CD4-positive, alpha-beta T cell (primary cell): ENCODE measurements around the gene COQ4. TPM values are rescaled to one million over a fixed set of nuclear protein-coding genes. Genes with fewer than 3 reads are reported as not detected.

ENCODE experiments used
- ATAC-seq: fragments of 200-7000 bp; cut with Tn5 transposase; one replicate; pipeline ENCODE4 v1.10.0; 2022; ENCODE audit warnings: mild to moderate bottlenecking; ENCODE audit not compliant: poor library complexity
- CTCF ChIA-PET: fragments of 350-600 bp; sonication (Branson Sonifier 250); formaldehyde crosslinking; loops from one replicate; lab custom pipeline; 2021; ENCODE audit warnings: antibody characterized with exemption, inconsistent platforms; lab: Charles Lee
- POLR2A ChIA-PET: fragments of 350-600 bp; sonication (Branson Sonifier 250); formaldehyde crosslinking; loops from one replicate; lab custom pipeline; 2021; ENCODE audit warnings: antibody characterized with exemption, inconsistent platforms; lab: Charles Lee
- DNase-seq, 14 experiments: peaks; one replicate each; pipeline ENCODE4 v3.0.0-alpha.2; 2013 to 2020; ENCODE audit warnings: mixed read lengths in 2 of 14
- H3K27ac ChIP-seq, 2 donors: one replicate each; pipeline versions ENCODE4 v1.5.1 to v1.7.0; 2013; ENCODE audit warnings: low read length in 2 of 2, low read depth in 1 of 2, mild to moderate bottlenecking in 1 of 2
- H3K27me3 ChIP-seq, 2 experiments: 1 replicate in 1 of 2; 2 replicates in 1 of 2; pipeline versions ENCODE4 v1.6.1 to v1.7.0; 2013; ENCODE audit warnings: low read length in 2 of 2, control low read depth in 1 of 2, mild to moderate bottlenecking in 1 of 2, moderate library complexity in 1 of 2; ENCODE audit not compliant: insufficient read depth in 2 of 2, control insufficient read depth in 1 of 2
- H3K36me3 ChIP-seq: one replicate; pipeline ENCODE4 v1.6.1; 2013; ENCODE audit warnings: low read length, control low read depth; ENCODE audit not compliant: insufficient read depth
- H3K4me1 ChIP-seq: one replicate; pipeline ENCODE4 v1.6.1; 2013; ENCODE audit warnings: low read length, control low read depth; ENCODE audit not compliant: insufficient read depth
- H3K4me3 ChIP-seq: one replicate; pipeline ENCODE4 v1.5.1; 2013; ENCODE audit warnings: mild to moderate bottlenecking, low read length, moderate library complexity
- H3K9me3 ChIP-seq, 2 experiments: 1 replicate in 1 of 2; 2 replicates in 1 of 2; pipeline versions ENCODE4 v1.6.1 to v1.7.0; 2013; ENCODE audit warnings: low read length in 2 of 2, mild to moderate bottlenecking in 2 of 2, control low read depth in 1 of 2, moderate library complexity in 1 of 2; ENCODE audit not compliant: control insufficient read depth in 1 of 2, insufficient read depth in 1 of 2
- H3K27ac Mint-ChIP-seq: one replicate; pipeline ENCODE4 v1.8.0; 2020; ENCODE audit warnings: mixed read lengths
- H3K27me3 Mint-ChIP-seq: one replicate; pipeline ENCODE4 v1.8.0; 2021; ENCODE audit warnings: mixed read lengths
- H3K36me3 Mint-ChIP-seq: one replicate; pipeline ENCODE4 v1.8.0; 2021; ENCODE audit warnings: low read depth, mixed read lengths
- H3K4me1 Mint-ChIP-seq: one replicate; pipeline ENCODE4 v1.8.0; 2021; ENCODE audit warnings: low read depth, mixed read lengths
- H3K4me3 Mint-ChIP-seq: one replicate; pipeline ENCODE4 v1.8.0; 2020; ENCODE audit warnings: mild to moderate bottlenecking, mixed read lengths
- H3K9me3 Mint-ChIP-seq: one replicate; pipeline ENCODE4 v1.8.0; 2020; ENCODE audit warnings: mixed read lengths
- intact Hi-C, 2 experiments: fragments of 100-400 bp; cut with DNase I in 1 of 2; cut with micrococcal nuclease in 1 of 2; formaldehyde crosslinking; loops; one replicate each; pipeline versions ENCODE4 v1.15.1 to v1.9.0; 2023 to 2025; cut with DNase I, micrococcal nuclease
- total RNA-seq, 174 experiments: library from RNA in 2 of 174; stranded (reverse) in 2 of 174; gene quantifications; one replicate each; pipeline ENCODE4 v1.2.3 and lab custom pipeline; 2021 to 2026
- TF ChIP-seq, protein P1 (sequence below): fragments of 200-600 bp; IDR thresholded peaks from one replicate; pipeline ENCODE4 v1.8.0; 2022; ENCODE audit warnings: antibody characterized with exemption, mild to moderate bottlenecking

COQ4 gene
- total RNA-seq, 2 experiments from 2014 or later: 20.7 to 21.7 TPM

DNA sequence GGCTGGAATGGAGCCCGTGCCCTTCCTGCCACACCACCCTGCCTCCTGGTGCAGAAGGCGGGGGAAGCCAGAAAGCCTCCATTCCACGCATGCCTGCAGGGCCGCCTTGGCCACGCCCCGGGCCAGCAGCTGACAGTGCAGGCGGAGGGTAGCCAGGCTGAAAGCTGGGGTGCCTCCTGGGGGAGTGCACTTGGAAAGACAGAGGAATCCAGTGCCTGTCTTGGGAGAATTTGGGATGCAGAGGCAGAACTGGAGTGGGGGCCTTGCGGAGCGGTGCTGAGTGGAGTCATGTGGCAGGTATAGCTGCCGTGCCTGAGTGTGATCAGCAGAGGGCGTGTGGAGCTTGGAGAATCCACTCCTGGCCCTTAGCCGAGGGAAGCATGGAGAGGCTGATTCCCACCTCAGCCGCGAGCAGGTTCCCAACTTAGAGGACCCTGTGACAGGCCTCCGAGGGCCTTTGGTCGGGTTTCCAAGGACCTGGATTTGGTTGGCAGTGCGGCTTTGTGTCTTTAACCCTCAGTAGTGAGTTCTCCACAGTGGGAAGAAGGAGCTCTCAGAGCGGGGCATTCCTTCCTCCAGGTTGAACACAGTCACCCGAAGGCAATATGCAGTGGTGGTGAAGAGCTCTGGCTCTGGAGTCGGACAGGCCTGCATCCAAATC lies 39.5 kb downstream of the COQ4 start:
- H3K27ac Mint-ChIP-seq: peak overlapping the region; percentile 30
- no peaks in the 10 kb centered on the region for H3K27me3 Mint-ChIP-seq
- no peaks in the 10 kb centered on the region for H3K36me3 ChIP-seq
- no peaks in the 10 kb centered on the region for H3K27me3 ChIP-seq
- DNase-seq (peak; percentile 42 to 82 (median 58)), ATAC-seq (peak; percentile 91)
- ChIA-PET POLR2A (interaction anchor here (1.3 to 3.2 kb wide), 4 partner anchors 9 to 143 kb away, joined by 3 to 30 read pairs (median 6); partner anchors contain the start of gene URM1), CTCF (interaction anchor here (0.6 to 2.8 kb wide), 19 partner anchors 9 to 204 kb away, joined by 3 to 27 read pairs (median 4); partner anchors contain the start of genes CERCAM, CIZ1, ODF2 and SLC27A4)
- no peaks in the 10 kb centered on the region for H3K9me3 Mint-ChIP-seq
- peaks cover 23% of the 10 kb centered on the region for H3K4me1 ChIP-seq
- TF ChIP-seq, protein P1, sequence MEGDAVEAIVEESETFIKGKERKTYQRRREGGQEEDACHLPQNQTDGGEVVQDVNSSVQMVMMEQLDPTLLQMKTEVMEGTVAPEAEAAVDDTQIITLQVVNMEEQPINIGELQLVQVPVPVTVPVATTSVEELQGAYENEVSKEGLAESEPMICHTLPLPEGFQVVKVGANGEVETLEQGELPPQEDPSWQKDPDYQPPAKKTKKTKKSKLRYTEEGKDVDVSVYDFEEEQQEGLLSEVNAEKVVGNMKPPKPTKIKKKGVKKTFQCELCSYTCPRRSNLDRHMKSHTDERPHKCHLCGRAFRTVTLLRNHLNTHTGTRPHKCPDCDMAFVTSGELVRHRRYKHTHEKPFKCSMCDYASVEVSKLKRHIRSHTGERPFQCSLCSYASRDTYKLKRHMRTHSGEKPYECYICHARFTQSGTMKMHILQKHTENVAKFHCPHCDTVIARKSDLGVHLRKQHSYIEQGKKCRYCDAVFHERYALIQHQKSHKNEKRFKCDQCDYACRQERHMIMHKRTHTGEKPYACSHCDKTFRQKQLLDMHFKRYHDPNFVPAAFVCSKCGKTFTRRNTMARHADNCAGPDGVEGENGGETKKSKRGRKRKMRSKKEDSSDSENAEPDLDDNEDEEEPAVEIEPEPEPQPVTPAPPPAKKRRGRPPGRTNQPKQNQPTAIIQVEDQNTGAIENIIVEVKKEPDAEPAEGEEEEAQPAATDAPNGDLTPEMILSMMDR: peak; percentile 92
- H3K9me3 ChIP-seq: no peaks in the 10 kb centered on the region
- peaks cover 7% of the 10 kb centered on the region for H3K36me3 Mint-ChIP-seq
- peaks cover 14% of the 10 kb centered on the region for H3K4me1 Mint-ChIP-seq
- peak overlapping the region; percentile 59 for H3K4me3 ChIP-seq
- H3K27ac ChIP-seq: no peak overlapping the region
- intact Hi-C loops: loop anchor here (1.0 to 5.0 kb wide), 4 partner anchors 9 to 77 kb away; partner anchors contain the start of gene URM1 (in 1 of the 2)
- peak overlapping the region; percentile 82 for H3K4me3 Mint-ChIP-seq

DNA sequence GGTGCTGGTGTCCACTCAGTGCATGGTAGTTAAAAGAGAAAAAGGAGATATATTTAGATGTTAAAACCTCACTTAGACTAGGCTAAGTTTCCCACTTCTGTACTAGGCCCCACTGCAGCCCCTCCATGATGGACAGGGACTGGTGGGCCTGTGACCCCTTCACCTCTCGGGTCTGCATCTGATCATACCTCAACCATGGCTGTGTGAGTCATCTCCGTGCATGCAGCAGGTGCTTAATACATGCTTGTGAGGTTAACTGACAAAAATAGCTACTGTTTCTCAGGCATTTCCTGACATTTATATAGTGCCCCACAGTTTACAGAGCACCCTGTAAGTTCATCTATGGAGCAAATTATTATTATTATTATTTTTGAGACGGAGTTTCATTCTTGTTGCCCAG lies 40.1 kb downstream of the COQ4 start:
- POLR2A ChIA-PET: interaction anchor here (1.3 to 3.2 kb wide), 4 partner anchors 8 to 142 kb away, joined by 3 to 30 read pairs (median 6); partner anchors contain the start of gene URM1
- no peaks in the 10 kb centered on the region for H3K27me3 Mint-ChIP-seq
- peaks cover 14% of the 10 kb centered on the region for H3K4me1 Mint-ChIP-seq
- H3K4me3 Mint-ChIP-seq: no peak overlapping the region
- no peaks in the 10 kb centered on the region for H3K9me3 Mint-ChIP-seq
- Histone ChIP-seq H3K36me3 (no peaks in the 10 kb centered on the region), H3K4me3 (no peak overlapping the region), H3K27me3 (no peaks in the 10 kb centered on the region), H3K27ac (no peak overlapping the region), H3K9me3 (no peaks in the 10 kb centered on the region), H3K4me1 (peaks cover 23% of the 10 kb centered on the region)
- no peaks in the 10 kb centered on the region for H3K36me3 Mint-ChIP-seq
- no peak for ATAC-seq
- intact Hi-C loops: loop anchor here (1.0 to 5.0 kb wide), 4 partner anchors 9 to 76 kb away; partner anchors contain the start of gene URM1 (in 1 of the 2)
- CTCF ChIA-PET: interaction anchor here (0.6 to 2.8 kb wide), 16 partner anchors 8 to 172 kb away, joined by 3 to 27 read pairs (median 5); partner anchors contain the start of genes CERCAM, CIZ1, ODF2 and SLC27A4
- TF ChIP-seq, protein P1: no peak
- H3K27ac Mint-ChIP-seq: no peak overlapping the region
- peak in 1 of 14 experiments; percentile 9 for DNase-seq

DNA sequence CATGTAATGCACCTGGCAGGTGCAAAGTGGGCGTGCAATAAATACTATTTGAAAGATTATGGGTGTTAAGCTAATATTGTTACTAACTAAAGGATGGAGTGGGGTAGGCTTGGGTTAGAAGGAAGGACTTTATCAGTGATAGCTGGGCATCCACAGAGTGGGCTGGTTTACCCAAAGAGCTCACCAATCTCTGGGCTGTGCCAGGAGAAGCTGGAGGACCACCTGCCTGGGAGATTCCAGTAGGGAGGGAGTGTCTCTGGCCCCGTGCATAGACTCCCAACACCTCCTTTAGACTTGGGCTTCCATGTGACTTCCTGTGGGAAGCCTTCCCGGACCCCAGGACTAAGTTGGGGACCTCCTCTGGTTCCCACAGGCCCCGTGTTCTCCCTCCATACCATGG lies 42.9 kb downstream of the COQ4 start:
- H3K4me1 ChIP-seq: peaks cover 28% of the 10 kb centered on the region

More for the DNA sequence above, 42.9 kb downstream of the COQ4 start:
- no peak for DNase-seq
- Mint-ChIP-seq H3K9me3 (no peaks in the 10 kb centered on the region), H3K4me1 (peaks cover 18% of the 10 kb centered on the region), H3K4me3 (peak overlapping the region; percentile 23), H3K36me3 (no peaks in the 10 kb centered on the region), H3K27me3 (no peaks in the 10 kb centered on the region), H3K27ac (no peak overlapping the region)
- intact Hi-C loops: no loop called here
- no peaks in the 10 kb centered on the region for H3K9me3 ChIP-seq
- no peak overlapping the region for H3K27ac ChIP-seq
- ATAC-seq: no peak
- no peaks in the 10 kb centered on the region for H3K36me3 ChIP-seq
- POLR2A ChIA-PET: interaction anchor here (0.9 kb wide), 1 partner anchor 90 kb away, joined by 3 read pairs; the partner anchor contains the start of genes GOLGA2 and SWI5
- H3K4me3 ChIP-seq: no peak overlapping the region
- CTCF ChIA-PET: no interaction called here
- TF ChIP-seq, protein P1: no peak
- H3K27me3 ChIP-seq: no peaks in the 10 kb centered on the region
